Spleen (tissue), 7 donors: ENCODE results near the gene ESYT2.

ENCODE experiments used
- CTCF ChIP-seq, 11 experiments: fragments of 200-600 bp in 7 of 11; fragments of 450-650 bp in 4 of 11; sonication (generic) in 4 of 11; IDR thresholded peaks in 8 of 11; conservative IDR thresholded peaks in 3 of 11; 1 replicate in 7 of 11; 2 replicates in 4 of 11; pipeline versions ENCODE4 v1.4.0 to v1.8.0; 2016 to 2021; ENCODE audit warnings: antibody characterized with exemption in 11 of 11, inconsistent platforms in 4 of 11, mild to moderate bottlenecking in 1 of 11
- POLR2A ChIP-seq, 3 donors: fragments of 450-650 bp; IDR thresholded peaks; one replicate each; pipeline ENCODE4 v1.5.1; 2017; ENCODE audit warnings: antibody characterized with exemption in 3 of 3, mild to moderate bottlenecking in 1 of 3
- POLR2AphosphoS5 ChIP-seq, 3 donors: sonication (generic); formaldehyde crosslinking; IDR thresholded peaks; one replicate each; pipeline ENCODE4 v1.5.1; 2017; ENCODE audit warnings: antibody characterized with exemption in 3 of 3
- donor health status: DM: no; HTN: no; CAD: no; lungs with moderate emphysema.
- donor health status: DM: no; HTN: no; CAD: no.
- donor health status: DM: no; HTN: no; CAD: no.

- TF ChIP-seq CTCF (IDR thresholded peaks at IDR 0.05 in 8 of 11, conservative IDR thresholded peaks at IDR 0.05 in 3 of 11): no peak
- TF ChIP-seq POLR2AphosphoS5 (IDR thresholded peaks at IDR 0.05): no peak
- no peak for TF ChIP-seq POLR2A (IDR thresholded peaks at IDR 0.05)
These were observed 103.0 kb downstream of the ESYT2 start for GRCh38 chr7:158726277-158726807.
